HG03432 (cell line): Measurements from ENCODE around the gene SPAG16.

Experiments used
- ATAC-seq: cut with Tn5 transposase; IDR thresholded peaks from one replicate; pipeline ENCODE4 v1.9.1; 2021; ENCODE audit warnings: mild to moderate bottlenecking, moderate library complexity; ENCODE audit not compliant: unreplicated experiment

The SPAG16 gene

DNA sequence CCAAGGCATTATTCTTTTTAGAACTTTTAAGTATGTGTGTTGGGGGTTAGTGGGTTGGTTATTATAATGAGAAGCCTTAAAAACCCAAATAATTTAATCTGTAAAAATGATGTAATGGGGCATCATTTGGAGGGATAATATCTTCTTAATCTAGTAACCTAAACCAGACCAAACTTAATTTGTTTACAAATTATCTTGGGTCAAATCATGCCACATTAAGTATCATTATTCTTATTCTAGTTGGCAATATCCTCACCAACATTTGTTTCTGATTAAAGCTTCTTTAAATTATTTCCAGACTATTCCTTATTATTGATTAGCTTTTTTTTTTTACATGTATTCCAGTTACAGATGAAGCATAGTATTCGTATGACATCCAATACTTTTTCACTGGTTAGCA, 1041.1 kb downstream of the SPAG16 start:
- no peak for ATAC-seq

DNA sequence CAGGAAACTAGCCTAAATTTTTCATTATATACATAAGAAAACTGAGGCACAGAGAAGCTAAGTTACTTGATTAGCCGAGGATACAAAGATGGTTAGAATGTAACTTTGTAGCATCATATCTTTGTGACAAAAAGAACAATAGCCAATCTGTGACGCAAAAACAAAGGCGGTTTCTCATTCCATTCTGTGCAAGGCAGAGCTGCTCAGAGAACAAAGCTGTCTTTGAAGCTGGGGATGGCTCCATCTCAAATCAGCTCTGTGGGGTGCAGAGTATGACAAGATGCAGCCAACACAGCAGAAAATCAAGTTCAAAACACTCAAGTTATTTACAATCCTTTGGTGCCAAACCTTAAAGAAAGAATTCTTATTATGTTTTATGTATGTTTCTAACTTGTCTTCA, 1044.7 kb downstream of the SPAG16 start:
- ATAC-seq = no peak

DNA sequence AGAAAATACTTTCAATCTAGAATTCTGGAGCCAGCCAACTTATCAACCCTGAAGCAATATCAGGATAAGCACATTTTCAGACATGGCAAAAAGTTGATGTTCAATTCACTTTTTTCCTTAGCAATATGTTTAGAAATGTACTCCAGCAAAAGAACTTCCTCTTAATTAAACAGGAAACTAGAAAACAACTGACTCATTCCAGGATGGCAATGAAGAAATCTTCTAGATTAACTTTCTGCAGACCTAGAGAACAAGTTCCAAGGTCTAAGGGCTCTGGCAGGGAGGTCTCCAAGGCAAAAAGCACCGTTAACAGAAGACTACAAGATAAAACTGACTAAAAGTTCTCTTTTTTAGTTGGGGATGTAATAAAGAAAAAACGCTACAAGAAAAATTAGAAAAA, 1057.4 kb downstream of the SPAG16 start:
- no peak for ATAC-seq

DNA sequence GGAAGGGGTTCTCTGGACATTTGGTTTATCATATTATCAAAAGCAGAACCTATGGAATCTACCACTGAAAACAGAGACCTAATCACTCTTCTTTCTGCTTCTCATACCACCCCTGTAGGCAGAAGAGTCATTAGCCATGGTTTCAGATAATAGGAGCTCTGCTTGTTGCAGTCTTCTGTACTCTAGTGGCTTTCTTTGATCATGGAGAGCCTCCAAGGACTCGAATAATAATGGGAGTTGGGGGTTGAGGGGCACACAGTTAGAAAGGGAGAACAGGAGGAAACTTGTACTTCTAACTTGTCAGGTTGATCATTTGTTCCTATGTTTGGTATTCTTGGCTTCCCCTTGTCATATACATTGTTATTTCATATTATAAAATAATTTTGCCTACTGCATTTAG, 1074.2 kb downstream of the SPAG16 start:
- ATAC-seq = no peak

DNA sequence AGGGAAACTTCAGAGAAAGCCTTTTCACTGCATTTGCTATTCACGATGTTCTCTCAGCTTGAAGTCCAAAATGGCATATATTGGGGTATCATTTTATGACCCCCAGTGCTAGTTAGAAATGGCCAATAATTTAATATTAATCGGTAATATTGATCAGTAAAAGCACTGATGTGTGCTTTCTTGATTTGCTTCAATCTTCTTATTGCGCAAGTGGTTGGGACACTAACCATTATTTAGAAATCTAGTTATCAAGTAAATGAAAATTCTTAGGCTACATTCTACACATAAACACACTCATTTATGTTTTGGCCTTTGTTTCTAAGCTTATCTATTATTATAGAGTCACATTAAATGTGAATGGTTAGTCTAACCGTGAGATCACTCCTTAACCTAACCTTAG, 1076.9 kb downstream of the SPAG16 start:
- no peak for ATAC-seq

DNA sequence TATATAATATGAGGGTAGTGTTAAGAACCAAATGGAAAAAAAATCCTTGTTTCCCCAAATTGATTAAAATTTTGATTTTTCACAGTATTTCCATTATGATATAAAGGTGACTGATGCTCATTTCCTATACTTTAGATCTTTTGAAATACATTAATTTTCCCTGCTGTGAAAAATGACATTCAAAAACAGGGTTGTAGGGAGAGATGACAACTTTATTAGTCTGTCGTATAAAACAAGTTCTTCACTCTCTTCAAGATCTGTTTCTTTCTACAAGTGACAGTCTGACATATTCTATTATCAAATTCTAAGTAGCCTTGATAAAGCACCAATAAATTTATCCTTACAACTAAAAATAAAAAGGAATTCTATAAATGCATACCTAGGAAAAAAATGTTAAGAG, 1081.3 kb downstream of the SPAG16 start:
- ATAC-seq = no peak

DNA sequence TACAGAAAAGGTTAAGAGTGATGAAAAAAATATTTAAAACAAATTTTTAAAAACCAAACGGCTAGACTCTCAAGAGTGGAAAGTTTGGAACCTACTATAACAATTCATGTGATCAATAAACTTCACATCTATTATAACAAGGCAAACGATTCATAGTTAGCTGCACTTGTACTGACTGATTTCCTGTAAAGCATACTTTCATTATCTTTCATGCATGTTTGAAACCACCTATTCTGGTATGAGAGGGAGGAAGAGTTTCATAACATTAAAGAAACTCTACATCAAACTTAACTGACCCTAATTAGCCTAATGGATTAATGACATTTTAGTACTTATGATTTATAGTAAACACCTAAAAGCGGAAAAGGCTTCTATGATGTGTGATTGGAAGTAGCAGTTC, 1082.9 kb downstream of the SPAG16 start:
- ATAC-seq = no peak

DNA sequence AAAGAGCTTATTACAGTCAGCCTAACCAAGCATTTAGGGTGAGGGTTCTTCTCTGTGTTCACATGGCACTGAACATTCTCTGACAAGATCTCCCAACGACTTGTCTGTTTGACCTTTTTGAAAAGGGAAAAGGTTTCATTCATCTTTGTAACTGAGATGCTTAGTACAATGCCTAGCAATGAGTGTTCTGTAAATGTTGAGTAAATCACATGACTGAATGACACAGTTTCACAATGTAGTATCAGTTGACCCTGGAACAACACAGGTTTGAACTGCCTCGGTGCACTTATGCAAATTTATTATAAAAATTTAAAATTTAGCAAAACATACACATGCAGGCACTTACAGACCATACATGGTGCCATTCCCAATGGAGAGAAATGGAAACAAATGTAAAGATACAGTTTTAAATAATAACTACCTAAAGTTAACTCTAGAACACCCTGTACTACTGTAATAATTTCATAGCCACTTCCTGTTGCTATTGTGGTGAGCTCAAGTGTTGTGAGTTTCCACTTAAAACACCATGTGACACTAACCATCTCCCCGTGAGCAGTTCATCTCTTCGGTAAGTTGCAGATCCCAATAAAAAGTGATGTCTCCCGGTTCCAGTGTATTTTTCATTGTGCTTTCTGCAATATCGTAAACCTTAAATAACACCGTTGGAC, 1092.5 kb downstream of the SPAG16 start:
- ATAC-seq = peak; percentile 52

DNA sequence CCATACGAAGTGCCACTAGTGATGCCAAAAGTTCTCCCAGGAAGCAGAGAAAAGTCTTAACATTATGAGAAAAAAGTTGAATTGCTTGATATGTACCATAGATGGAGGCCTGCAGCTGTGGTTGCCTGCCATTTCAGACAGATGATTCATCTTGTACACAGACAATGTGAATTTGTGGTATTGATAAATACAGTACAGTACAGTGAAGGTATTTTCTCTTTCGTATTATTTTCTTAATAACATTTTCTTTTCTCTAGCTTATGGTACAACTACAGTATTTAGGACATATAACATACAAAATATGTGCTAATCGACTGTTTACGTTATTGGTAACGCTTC, 1093.0 kb downstream of the SPAG16 start:
- no peak for ATAC-seq

DNA sequence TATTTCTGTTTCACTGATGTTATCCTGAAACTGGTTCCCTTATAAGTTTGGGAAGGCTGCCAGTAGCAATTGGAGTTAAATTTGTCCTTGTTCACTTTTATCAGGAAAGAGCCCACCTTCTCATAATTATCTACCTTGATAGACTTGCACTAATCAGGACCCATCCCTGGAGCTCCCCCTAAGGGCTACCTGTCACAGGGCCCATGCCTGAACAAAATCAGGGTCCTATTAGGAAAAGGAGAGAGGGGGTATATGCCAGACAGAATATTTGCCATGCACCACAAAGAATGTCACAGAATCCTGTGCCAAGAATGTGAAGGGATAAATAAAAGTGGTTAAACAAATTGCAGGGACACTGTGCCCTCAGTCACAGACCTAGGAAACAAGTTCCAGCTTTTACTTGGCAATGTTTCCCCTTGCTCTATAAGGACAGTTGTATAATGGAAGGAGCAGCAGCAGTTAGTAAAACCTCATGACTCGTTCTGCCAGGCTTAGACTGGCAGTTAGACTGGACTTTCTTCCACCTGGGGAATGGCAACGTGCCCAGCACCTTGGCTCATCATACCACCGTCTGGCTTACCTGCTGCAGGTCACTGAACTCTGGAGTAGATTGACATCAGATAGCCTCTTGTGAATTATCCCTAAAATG, 1094.3 kb downstream of the SPAG16 start:
- ATAC-seq = no peak

DNA sequence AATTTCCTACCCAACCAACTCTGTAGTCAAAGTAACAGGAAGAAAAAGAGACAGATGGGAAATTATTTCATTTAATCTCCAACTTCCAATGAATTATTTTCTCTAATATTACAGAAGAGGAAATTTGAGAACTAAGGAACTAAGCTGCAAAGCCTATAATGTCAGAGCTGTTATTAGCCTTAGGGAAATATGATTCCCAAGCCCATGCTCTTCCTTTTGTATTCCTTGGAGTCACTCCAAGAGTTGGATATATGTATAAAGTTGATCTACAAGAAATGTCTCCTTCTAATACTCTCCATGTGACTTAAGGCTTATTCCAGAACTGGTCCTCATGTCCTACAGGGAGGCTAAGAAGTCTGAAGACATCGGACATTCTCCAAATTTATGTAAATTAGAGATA, 1095.0 kb downstream of the SPAG16 start:
- ATAC-seq = no peak

DNA sequence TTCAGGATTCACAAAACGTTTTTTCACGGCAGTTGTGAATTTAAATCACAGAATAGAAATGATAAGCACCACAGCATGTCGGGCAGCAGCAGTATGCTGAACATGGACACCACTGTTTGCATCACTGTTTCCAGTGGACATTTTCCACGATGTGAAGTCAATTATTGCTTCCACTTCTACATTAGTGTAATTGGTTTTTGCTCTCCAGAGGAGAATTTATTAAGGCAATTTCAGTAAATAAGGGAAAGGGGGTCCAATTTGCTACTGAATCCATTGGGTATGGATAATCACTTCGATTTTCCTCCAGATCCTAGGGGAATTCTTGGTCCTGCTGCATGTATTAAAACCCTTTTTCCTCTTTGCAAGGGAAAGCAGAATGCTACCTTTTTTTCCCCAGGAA, 1096.4 kb downstream of the SPAG16 start:
- ATAC-seq = no peak

DNA sequence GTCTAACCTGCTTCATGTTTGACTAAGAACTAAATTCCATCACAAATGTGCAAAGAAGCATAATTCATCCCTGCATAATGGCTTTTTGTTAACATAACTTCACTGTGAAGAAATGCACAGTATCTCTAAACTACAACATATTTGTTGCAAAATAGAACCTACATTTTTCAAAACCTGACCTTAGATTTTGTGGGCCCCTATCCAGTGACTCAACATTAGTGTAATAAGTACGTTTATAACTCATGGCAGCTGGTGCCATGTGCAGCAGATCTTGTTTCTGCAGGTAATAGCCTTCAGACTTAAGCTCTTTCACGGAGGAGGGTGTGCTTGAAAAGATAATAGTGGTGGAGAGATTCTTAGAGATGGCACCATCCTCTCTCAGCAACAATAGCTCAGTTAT, 1098.0 kb downstream of the SPAG16 start:
- no peak for ATAC-seq

DNA sequence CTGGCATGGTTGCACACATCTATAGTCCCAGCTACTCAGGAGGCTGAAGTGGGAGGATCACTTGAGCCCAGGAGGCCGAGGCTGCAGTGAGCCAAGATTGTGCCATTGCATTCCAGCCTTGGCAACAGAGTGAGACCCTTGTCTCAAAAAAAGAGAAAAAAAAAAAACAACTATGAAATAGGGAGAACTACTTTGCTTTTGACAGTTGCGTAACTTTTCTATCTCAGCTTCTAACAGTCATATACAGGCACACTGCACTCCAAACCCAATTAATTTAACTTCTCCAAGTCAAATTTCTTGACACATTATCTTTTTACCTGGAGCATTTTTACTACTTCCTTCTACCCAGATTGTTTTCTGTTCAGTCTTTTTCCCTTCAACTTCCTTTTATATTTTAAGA, 1102.5 kb downstream of the SPAG16 start:
- no peak for ATAC-seq

DNA sequence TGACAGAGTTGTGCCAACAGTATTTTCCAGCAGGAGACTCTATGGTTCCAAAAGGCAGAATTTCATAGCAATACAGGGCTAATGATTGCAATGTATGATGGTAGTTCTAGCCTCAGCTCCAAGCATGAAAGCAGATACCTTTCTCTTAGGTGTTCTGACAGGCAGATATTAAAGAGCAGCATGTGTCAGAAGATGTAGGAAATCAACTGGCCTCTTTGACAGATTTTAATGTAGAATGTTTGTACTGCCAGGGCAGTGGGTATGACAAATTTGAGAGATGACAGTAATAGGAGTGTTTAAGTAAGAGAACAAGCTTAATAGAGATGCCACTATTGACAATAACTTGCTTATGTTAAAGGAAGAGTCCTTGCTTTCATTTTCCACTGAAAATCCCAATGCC, 1105.1 kb downstream of the SPAG16 start:
- no peak for ATAC-seq

DNA sequence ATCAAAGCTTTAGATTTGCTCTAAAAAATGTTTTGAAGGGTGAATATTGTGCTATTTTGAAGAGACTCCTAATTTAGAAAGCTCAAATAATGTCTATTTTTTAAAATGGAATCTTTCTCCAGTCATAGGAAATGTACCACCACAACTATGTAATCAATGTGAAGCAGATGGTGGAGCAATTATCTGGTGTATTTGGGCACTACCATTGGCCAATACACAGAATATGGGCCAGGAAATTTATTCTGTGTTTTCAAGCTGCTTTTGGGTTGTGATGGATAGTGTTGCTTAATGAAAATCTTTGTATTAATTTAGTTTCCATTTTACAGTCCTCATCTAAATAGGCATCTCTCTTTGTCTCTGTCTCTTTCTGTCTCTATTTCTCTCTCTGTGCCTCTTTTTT, 1109.5 kb downstream of the SPAG16 start:
- ATAC-seq = no peak

DNA sequence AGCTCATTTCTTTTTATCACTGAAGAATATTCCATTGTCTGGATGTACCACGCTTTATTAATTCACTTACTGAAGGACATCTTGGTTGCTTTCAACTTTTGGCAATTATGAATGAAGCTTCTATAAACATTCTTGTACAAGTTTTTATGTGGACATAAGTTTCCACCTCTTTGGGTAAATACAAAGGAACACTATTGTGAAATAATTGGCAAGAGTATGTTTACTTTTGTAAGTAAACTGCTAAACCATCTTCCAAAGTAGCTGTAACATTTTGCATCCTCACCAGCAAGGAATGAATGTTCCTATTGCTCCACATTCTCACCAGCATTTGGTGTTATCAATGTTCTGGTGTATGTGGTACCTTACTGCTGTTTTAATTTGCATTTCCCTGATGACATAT, 1110.8 kb downstream of the SPAG16 start:
- no peak for ATAC-seq

DNA sequence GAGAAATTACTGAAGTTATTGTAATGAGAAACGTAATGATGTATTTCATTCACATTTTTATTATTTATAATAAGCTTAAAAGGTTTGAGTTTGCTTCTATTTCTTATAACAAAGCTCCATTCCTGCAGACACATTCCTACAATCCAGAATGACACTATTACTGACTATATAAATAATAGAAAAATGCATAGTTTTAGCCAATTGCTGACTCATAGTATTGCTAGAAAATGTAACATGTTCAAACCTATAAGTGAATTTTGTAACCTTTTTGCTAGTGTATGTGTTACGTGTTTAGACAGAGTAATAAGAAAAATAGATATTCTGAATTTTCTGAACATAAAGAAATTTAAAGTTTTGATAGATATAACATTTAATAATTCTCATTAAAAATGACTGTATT, 1117.3 kb downstream of the SPAG16 start:
- ATAC-seq = no peak

DNA sequence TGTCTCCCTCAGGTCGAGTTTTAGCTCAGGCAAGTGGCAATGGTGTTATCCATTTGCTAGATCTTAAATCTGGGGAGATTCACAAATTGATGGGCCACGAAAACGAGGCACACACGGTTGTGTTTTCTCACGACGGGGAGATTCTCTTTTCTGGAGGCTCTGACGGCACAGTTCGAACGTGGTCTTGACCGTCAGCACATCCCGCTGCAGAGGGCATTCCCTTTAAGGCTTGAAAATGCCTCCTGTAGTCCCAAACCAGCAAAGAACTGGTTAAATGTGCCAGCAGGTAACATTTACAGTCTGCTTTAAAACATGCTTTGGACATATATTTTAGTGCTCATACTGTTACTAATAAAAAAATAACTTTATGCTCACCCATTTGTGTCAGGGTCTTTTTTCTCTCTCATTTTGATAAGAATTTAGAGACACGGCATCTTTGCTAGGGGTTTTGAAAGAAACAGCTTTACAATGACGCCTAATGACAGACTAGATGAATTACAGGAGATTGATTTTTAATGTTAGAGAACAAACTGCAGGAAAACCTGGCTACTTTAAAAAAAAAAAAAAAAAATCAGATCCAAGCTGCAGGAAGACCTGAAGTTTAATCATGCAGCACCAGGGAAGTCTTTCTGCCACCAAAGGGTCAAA, 1126.0 kb downstream of the SPAG16 start:
- ATAC-seq = no peak

DNA sequence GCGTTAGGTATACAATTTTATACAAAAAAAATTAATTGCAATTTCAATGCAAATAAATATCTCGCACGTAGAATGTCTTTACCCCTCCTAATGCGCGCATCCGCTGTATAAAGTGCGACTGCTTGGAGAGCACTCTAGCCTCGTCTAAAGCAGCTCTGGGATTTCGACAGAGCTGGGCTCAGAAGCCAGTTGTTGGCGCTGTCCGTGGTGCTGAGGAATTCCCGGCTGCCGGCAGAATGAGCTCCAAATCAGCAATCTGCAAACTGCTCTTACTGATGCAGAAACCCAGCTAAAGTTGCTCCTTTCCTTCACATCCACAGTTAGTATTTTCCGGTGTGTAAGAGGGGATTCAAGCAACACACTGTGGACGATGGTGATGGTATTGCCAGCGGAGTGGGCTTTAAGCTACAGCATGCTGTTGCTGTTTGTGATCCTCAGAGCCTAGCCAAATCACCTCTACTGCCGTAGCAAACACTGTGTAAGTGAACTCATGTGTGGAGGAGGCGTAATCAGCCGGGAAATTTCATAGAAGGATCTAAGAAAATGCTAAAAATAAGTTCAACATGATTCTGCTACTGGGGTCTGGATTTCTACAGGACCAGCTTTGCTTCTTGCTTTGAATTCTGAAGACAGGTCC, 1126.8 kb downstream of the SPAG16 start, which contains the start of gene VWC2L:
VWC2L (plus strand) TSS at position 137 of the 637 bp plus-strand sequence. CDS start 3,140 bp downstream, outside the sequence.
- ATAC-seq = peak; percentile 80

DNA sequence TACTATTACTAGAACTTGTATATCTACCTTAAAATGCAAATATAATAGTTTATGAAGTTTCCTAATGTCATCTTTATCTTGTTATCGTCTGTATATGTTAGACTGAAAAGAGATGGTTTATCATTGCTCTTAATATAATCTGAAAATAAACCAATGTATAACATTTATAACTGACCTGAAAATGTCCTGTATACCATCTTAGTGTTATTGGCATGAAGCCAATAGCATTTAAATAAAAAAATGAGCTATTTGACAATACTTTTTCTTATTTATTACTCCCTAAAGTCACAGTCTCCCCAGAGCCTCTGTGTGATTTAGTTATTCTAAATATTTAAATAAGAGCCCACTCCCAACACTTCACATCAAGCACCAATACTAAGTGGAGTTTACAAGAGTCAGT, 1128.4 kb downstream of the SPAG16 start:
- ATAC-seq = no peak

DNA sequence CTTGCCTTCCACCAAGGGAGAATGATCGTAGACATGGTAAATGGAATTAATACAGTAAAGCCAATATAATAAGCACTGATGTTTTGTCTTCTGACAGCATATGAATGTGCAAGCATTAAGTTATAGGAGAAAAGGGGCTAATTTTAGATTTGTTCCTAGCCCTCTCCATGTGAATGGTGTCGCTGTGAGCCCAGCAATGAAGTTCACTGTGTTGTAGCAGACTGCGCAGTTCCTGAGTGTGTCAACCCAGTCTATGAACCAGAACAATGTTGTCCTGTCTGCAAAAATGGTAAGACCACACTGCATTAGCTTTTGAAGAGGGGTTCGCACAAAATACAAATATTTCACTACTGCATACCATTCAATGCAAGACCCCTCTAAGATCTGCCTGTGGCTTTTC, 1152.2 kb downstream of the SPAG16 start:
- ATAC-seq = no peak
